ENCODE results near the gene SLC12A7. TPM values are rescaled to one million over a fixed set of nuclear protein-coding genes. Genes with fewer than 3 reads are reported as not detected.
A peak's percentile ranks its signal among the peaks of the same experiment; 100 is the strongest.

Gene SLC12A7
- total and polyA plus RNA-seq, 9 of the 15 experiments (the other 6 are each of a cell fraction or from before 2014, with no cell fraction given) = 0.01 to 3.1 (median 0.56) TPM

DNA sequence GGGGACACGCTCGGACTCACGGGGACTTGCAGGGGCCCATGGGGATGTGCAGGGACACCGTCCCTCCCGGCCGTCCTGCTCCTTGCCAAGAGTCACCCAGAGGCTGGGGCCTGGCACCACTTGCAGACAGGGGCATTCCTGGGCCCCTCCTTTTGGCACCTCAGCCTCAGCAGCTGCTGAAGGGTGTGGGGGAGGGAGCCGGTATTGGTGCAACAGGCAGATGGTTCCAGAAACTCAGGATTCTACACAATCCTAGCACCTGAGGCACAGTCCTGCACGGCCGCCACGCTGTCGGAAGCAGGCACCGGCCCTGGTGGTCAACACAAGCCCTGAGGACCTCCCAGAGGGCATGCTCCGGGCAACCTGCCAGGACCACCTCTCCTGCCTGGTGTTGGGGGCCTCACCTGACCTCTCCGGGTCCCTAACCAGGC, 19.3 kb upstream of the SLC12A7 start (continued):
- TF ChIP-seq, protein P1, sequence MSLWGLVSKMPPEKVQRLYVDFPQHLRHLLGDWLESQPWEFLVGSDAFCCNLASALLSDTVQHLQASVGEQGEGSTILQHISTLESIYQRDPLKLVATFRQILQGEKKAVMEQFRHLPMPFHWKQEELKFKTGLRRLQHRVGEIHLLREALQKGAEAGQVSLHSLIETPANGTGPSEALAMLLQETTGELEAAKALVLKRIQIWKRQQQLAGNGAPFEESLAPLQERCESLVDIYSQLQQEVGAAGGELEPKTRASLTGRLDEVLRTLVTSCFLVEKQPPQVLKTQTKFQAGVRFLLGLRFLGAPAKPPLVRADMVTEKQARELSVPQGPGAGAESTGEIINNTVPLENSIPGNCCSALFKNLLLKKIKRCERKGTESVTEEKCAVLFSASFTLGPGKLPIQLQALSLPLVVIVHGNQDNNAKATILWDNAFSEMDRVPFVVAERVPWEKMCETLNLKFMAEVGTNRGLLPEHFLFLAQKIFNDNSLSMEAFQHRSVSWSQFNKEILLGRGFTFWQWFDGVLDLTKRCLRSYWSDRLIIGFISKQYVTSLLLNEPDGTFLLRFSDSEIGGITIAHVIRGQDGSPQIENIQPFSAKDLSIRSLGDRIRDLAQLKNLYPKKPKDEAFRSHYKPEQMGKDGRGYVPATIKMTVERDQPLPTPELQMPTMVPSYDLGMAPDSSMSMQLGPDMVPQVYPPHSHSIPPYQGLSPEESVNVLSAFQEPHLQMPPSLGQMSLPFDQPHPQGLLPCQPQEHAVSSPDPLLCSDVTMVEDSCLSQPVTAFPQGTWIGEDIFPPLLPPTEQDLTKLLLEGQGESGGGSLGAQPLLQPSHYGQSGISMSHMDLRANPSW (CRISPR knock-in tag; IDR thresholded peaks at IDR 0.05) = no peak

GRCh38 chr5:1130218-1130946, 18.5 kb upstream of the SLC12A7 start:
- H3K27ac ChIP-seq (ENCODE audit: extremely low read depth, low read depth, low read length) = no peak overlapping the region
- ChIA-PET CTCF (ENCODE audit: low intra/inter-chr PET ratio) (interaction anchor here (0.6 kb wide), 1 partner anchor 34 kb away, joined by 3 read pairs; no protein-coding TSS in a partner anchor), POLR2A (interaction anchor here (1.1 to 3.2 kb wide), 2 partner anchors 12 to 20 kb away, joined by 3 to 13 read pairs; no protein-coding TSS in a partner anchor)
- H3K9me1 ChIP-seq (ENCODE audit: control insufficient read depth, insufficient read depth, low read length) = no peaks in the 10 kb centered on the region
- no peak for DNase-seq (ENCODE audit: extremely low read depth in 1 of 4, low spot score in 3 of 4)
- no peak for FAIRE-seq
- H3K27me3 ChIP-seq (ENCODE audit: control insufficient read depth in 2 of 2, insufficient read depth in 2 of 2, low read length in 2 of 2) = peaks cover 29 to 62% of the 10 kb centered on the region in 2 experiments
- no peaks in the 10 kb centered on the region for H3K79me2 ChIP-seq (ENCODE audit: control insufficient read depth, insufficient read depth, low read length)
- H3K4me1 ChIP-seq (replicated peaks in 1 of 2; ENCODE audit: control insufficient read depth in 2 of 2, insufficient read depth in 2 of 2, low read length in 2 of 2) = peaks cover 4 to 41% of the 10 kb centered on the region in 2 experiments; a peak in 4 of 5 replicates
- H3K36me3 ChIP-seq (ENCODE audit: control insufficient read depth, insufficient read depth, low read length) = no peaks in the 10 kb centered on the region
- H4K20me1 ChIP-seq (replicated peaks; ENCODE audit: control insufficient read depth, insufficient read depth, low read length) = peaks cover 10% of the 10 kb centered on the region
- no peak overlapping the region for H3K4me3 ChIP-seq
- no peak overlapping the region for H2AFZ ChIP-seq (ENCODE audit: low read depth, low read length)
- intact Hi-C loops (cut with micrococcal nuclease) = no loop called here
- 0 out of 4 replicates have a peak overlapping the region, but pooled peaks of 1 of the 2 experiments have one; percentile 55 for H3K9ac ChIP-seq (ENCODE audit: insufficient read depth in 1 of 2, low read depth in 2 of 2, low read length in 2 of 2)
- H3K4me2 ChIP-seq (ENCODE audit: insufficient read depth, low read length) = no peak overlapping the region
- no peaks in the 10 kb centered on the region for H3K9me3 ChIP-seq (replicated peaks; ENCODE audit: control insufficient read depth, insufficient read depth, low read depth, low read length)
- in situ Hi-C loops (cut with MboI) = no loop called here
- BruUV-seq (replicated peaks) = no TSS peak
- WGBS (ENCODE audit: insufficient coverage, low coverage, missing lambda C conversion rate) = 19% methylated on average over 25 of the region's 26 CpGs
- peak; percentile 21; the same call in 1 of the 3 replicates for ATAC-seq
- no peak for TF ChIP-seq ARNT (IDR thresholded peaks at IDR 0.05)
- TF ChIP-seq SNAPC5 (CRISPR knock-in tag; IDR thresholded peaks at IDR 0.05) = no peak
- TF ChIP-seq ZNF274 (IDR thresholded peaks at IDR 0.05; ENCODE audit: borderline replicate concordance, low read depth, low read length) = no peak
- TF ChIP-seq DNMT1 (IDR thresholded peaks at IDR 0.05) = no peak
- no peak for TF ChIP-seq ZNF699 (CRISPR knock-in tag; IDR thresholded peaks at IDR 0.05; ENCODE audit: insufficient replicate concordance)
- TF ChIP-seq ZNF143 (CRISPR knock-in tag; IDR thresholded peaks at IDR 0.05) = no peak
- TF ChIP-seq CCAR2 (IDR thresholded peaks at IDR 0.05; ENCODE audit: low read depth, low read length) = no peak
- no peak for TF ChIP-seq TOE1 (IDR thresholded peaks at IDR 0.05; ENCODE audit: borderline replicate concordance)
- no peak for TF ChIP-seq TOE1 (CRISPR knock-in tag; IDR thresholded peaks at IDR 0.05; ENCODE audit: borderline replicate concordance, low read depth)
- TF ChIP-seq, protein P2, sequence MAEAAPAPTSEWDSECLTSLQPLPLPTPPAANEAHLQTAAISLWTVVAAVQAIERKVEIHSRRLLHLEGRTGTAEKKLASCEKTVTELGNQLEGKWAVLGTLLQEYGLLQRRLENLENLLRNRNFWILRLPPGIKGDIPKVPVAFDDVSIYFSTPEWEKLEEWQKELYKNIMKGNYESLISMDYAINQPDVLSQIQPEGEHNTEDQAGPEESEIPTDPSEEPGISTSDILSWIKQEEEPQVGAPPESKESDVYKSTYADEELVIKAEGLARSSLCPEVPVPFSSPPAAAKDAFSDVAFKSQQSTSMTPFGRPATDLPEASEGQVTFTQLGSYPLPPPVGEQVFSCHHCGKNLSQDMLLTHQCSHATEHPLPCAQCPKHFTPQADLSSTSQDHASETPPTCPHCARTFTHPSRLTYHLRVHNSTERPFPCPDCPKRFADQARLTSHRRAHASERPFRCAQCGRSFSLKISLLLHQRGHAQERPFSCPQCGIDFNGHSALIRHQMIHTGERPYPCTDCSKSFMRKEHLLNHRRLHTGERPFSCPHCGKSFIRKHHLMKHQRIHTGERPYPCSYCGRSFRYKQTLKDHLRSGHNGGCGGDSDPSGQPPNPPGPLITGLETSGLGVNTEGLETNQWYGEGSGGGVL (CRISPR knock-in tag; IDR thresholded peaks at IDR 0.05) = no peak
- TF ChIP-seq SMAD1 (IDR thresholded peaks at IDR 0.05; ENCODE audit: low read depth, low read length, partially characterized antibody) = no peak
- TF ChIP-seq TCF7 (IDR thresholded peaks at IDR 0.05; ENCODE audit: borderline replicate concordance) = no peak

Measured in K562 (cell line).